ENCODE measurements around the gene FBXO36. TPM values are rescaled to one million over a fixed set of nuclear protein-coding genes. Genes with fewer than 3 reads are reported as not detected.

FBXO36 gene, protein sequence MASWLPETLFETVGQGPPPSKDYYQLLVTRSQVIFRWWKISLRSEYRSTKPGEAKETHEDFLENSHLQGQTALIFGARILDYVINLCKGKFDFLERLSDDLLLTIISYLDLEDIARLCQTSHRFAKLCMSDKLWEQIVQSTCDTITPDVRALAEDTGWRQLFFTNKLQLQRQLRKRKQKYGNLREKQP
- 2.1 TPM for polyA plus RNA-seq (2013, experiment 1 of 2)
- 2.1 TPM for polyA plus RNA-seq (2013, experiment 2 of 2)

DNA sequence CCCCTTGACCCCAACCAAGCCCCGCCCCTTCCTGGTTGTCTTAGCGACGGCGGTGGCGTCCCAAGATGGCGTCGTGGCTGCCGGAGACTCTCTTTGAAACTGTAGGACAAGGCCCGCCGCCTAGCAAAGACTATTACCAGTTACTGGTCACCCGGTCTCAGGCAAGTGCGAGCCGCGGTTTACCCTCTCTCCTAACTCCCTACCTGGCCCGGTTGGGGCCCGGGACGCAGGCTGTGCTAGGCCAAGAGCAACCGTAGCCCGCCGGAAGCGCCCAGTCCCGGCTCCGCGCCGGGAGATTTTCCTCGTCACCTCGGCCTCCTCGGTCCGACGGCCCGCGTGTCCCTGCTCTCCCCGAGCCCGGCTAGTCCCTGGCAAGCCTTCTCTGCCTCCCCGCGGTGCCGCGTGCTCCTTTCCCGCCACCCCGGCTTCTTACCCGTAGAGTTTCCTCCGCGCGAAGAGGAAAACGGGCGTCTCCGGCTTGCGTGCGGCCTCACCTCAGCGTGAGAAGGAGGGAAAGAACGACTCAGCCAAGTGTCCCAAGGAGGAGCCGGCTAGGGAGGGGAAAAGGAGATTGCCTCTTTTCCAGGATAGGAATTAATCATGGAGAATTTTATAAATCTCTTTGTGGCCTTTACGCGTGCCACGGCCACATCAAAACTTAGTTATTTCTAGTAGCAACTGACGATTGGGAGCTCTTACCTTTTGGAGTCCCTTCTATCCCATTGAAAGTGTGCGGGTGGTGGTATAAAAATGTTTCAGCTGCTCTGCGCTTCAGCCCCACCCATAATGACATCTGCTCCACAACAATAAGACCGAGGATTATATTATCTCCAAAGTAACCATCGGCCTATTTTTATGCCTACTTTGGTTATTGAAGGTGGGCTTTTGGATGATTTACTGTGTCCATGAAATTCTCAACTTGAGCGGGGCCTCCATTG, at the start of gene FBXO36:
TSS of gene FBXO36 (plus strand) at position 55 of the 938 bp plus-strand sequence. CDS start at position 66, 11 bp downstream.
- H3K4ac ChIP-seq (ENCODE audit: low read depth in 1 of 2, low read length in 2 of 2): peak within 1 kb of the TSS; percentile 91 to 97
- peak; percentile 88 for DNase-seq
- peaks cover 4% of the 10 kb centered on the region for H3K79me1 ChIP-seq (replicated peaks; ENCODE audit: low read length, poor library complexity, severe bottlenecking)
- peak within 1 kb of the TSS; percentile 89 for H3K4me2 ChIP-seq (ENCODE audit: low read length, poor library complexity, severe bottlenecking)
- H3K4me1 ChIP-seq (ENCODE audit: control insufficient read depth, insufficient read depth, low read depth, low read length): peaks cover 3% of the 10 kb centered on the region
- H3K23ac ChIP-seq (ENCODE audit: low read length in 2 of 2): peak within 1 kb of the TSS in 1 of 2 experiments; percentile 14
- peak within 1 kb of the TSS; percentile 94 for H4K8ac ChIP-seq (ENCODE audit: low read length)
- 1% methylated on average over 57 of the region's 61 CpGs for WGBS
- H2BK5ac ChIP-seq (ENCODE audit: low read depth, low read length, poor library complexity, severe bottlenecking): peak within 1 kb of the TSS; percentile 96
- H2AFZ ChIP-seq (ENCODE audit: low read depth, low read length): peak within 1 kb of the TSS; percentile 96
- H2BK15ac ChIP-seq (ENCODE audit: low read depth, poor library complexity, severe bottlenecking): peak within 1 kb of the TSS; percentile 89
- H4K91ac ChIP-seq (ENCODE audit: low read length): peak within 1 kb of the TSS; percentile 85
- H2AK5ac ChIP-seq (ENCODE audit: low read length, severe bottlenecking): no peak within 1 kb of the TSS
- no peaks in the 10 kb centered on the region for H3K27me3 ChIP-seq (ENCODE audit: control insufficient read depth in 1 of 2, insufficient read depth in 1 of 2, low read length in 2 of 2)
- H2BK120ac ChIP-seq (ENCODE audit: low read depth, low read length): peak within 1 kb of the TSS; percentile 99
- H3K14ac ChIP-seq (ENCODE audit: low read length in 2 of 2): peak within 1 kb of the TSS in 1 of 2 experiments; percentile 53
- H3K4me3 ChIP-seq (ENCODE audit: insufficient read depth in 1 of 2, low read depth in 1 of 2, low read length in 2 of 2): peak within 1 kb of the TSS; percentile 93 to 97
- peaks cover 2 to 10% of the 10 kb centered on the region in 2 experiments for H3K36me3 ChIP-seq (ENCODE audit: control insufficient read depth in 1 of 2, insufficient read depth in 2 of 2, low read depth in 1 of 2, low read length in 2 of 2)
- no peaks in the 10 kb centered on the region for H3K9me3 ChIP-seq (ENCODE audit: control insufficient read depth, low read length)
- H3K18ac ChIP-seq (ENCODE audit: low read depth in 1 of 2, low read length in 2 of 2): peak within 1 kb of the TSS; percentile 95 to 98
- H3K27ac ChIP-seq (ENCODE audit: low read length, poor library complexity, severe bottlenecking): peak within 1 kb of the TSS; percentile 99
- H2BK12ac ChIP-seq (ENCODE audit: low read length in 2 of 2): no peak within 1 kb of the TSS
- peak within 1 kb of the TSS; percentile 97 for H3K9ac ChIP-seq (ENCODE audit: low read length)

DNA sequence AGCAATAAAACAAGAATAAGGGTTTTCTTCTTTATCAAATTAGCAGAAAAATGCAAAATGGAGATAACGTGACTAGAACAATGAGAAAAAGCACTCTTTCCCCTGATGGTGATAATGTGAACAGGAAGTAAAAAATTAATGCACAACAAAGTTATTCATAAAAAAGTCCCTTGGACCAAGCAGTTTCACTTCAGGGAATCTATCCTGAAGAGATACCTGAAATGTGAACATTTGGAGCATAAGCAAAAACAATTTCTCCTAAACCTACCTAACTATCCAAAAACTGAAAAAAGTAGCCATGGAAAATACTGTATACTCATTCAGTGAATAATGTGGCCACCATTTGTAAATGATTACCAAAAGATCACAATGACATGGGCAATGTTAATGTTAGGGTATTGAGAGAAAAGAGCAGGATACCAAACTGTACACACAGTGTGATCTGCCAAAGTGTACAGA, 49.2 kb upstream of the FBXO36 start:
- Histone ChIP-seq H3K79me1 (replicated peaks; ENCODE audit: low read length, poor library complexity, severe bottlenecking) (peaks cover 12% of the 10 kb centered on the region), H4K91ac (ENCODE audit: low read length) (no peak overlapping the region), H3K27ac (ENCODE audit: low read length, poor library complexity, severe bottlenecking) (no peak overlapping the region), H3K4ac (ENCODE audit: low read depth in 1 of 2, low read length in 2 of 2) (no peak overlapping the region), H4K8ac (ENCODE audit: low read length) (no peak overlapping the region), H2BK12ac (ENCODE audit: low read length in 2 of 2) (no peak overlapping the region), H3K4me1 (ENCODE audit: control insufficient read depth, insufficient read depth, low read depth, low read length) (peaks cover 9% of the 10 kb centered on the region), H3K9ac (ENCODE audit: low read length) (no peak overlapping the region), H3K23ac (ENCODE audit: low read length in 2 of 2) (no peak overlapping the region), H2AK5ac (ENCODE audit: low read length, severe bottlenecking) (no peak overlapping the region), H3K14ac (ENCODE audit: low read length in 2 of 2) (no peak overlapping the region), H3K36me3 (ENCODE audit: control insufficient read depth in 1 of 2, insufficient read depth in 2 of 2, low read depth in 1 of 2, low read length in 2 of 2) (peaks cover 15 to 77% of the 10 kb centered on the region in 2 experiments), H3K27me3 (ENCODE audit: control insufficient read depth in 1 of 2, insufficient read depth in 1 of 2, low read length in 2 of 2) (no peaks in the 10 kb centered on the region), H3K4me2 (ENCODE audit: low read length, poor library complexity, severe bottlenecking) (no peak overlapping the region), H3K18ac (ENCODE audit: low read depth in 1 of 2, low read length in 2 of 2) (no peak overlapping the region), H3K4me3 (ENCODE audit: insufficient read depth in 1 of 2, low read depth in 1 of 2, low read length in 2 of 2) (no peak overlapping the region), H3K9me3 (ENCODE audit: control insufficient read depth, low read length) (no peaks in the 10 kb centered on the region), H2BK120ac (ENCODE audit: low read depth, low read length) (no peak overlapping the region), H2BK5ac (ENCODE audit: low read depth, low read length, poor library complexity, severe bottlenecking) (no peak overlapping the region), H2BK15ac (ENCODE audit: low read depth, poor library complexity, severe bottlenecking) (no peak overlapping the region), H2AFZ (ENCODE audit: low read depth, low read length) (no peak overlapping the region)
- no CpG with 5 or more reads among the region's 1 CpG for WGBS
- no peak for DNase-seq

DNA sequence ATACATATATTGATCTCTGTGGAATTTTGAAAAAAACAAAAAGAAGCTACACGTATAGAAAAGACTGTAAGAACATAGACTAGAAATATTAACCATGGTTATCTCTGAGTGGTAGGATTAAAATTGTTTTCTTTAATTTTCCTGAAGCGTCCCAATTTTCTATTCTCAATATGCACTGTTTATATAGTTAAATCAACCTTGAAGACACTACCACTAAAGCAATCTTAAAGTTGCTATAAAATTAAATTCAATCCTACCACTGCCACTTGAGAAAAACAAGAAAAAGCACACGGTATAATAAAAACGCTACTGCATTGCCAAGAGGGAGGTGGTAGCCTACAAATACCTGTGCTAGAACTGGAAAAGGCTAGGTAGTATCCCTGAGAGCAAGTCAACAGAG, 47.7 kb upstream of the FBXO36 start:
- H3K79me1 ChIP-seq (replicated peaks; ENCODE audit: low read length, poor library complexity, severe bottlenecking): peaks cover 14% of the 10 kb centered on the region
- H4K8ac ChIP-seq (ENCODE audit: low read length): no peak overlapping the region
- H2BK5ac ChIP-seq (ENCODE audit: low read depth, low read length, poor library complexity, severe bottlenecking): no peak overlapping the region
- no peaks in the 10 kb centered on the region for H3K9me3 ChIP-seq (ENCODE audit: control insufficient read depth, low read length)
- H2BK120ac ChIP-seq (ENCODE audit: low read depth, low read length): no peak overlapping the region
- H2BK12ac ChIP-seq (ENCODE audit: low read length in 2 of 2): no peak overlapping the region
- no peak overlapping the region for H3K14ac ChIP-seq (ENCODE audit: low read length in 2 of 2)
- H2AFZ ChIP-seq (ENCODE audit: low read depth, low read length): no peak overlapping the region
- no peak overlapping the region for H2BK15ac ChIP-seq (ENCODE audit: low read depth, poor library complexity, severe bottlenecking)
- WGBS: 100% methylated on average over 3 of the region's 4 CpGs
- H3K36me3 ChIP-seq (ENCODE audit: control insufficient read depth in 1 of 2, insufficient read depth in 2 of 2, low read depth in 1 of 2, low read length in 2 of 2): peaks cover 20 to 74% of the 10 kb centered on the region in 2 experiments
- no peak for DNase-seq
- H3K27ac ChIP-seq (ENCODE audit: low read length, poor library complexity, severe bottlenecking): no peak overlapping the region
- no peak overlapping the region for H3K4me2 ChIP-seq (ENCODE audit: low read length, poor library complexity, severe bottlenecking)
- no peak overlapping the region for H3K23ac ChIP-seq (ENCODE audit: low read length in 2 of 2)
- no peak overlapping the region for H3K18ac ChIP-seq (ENCODE audit: low read depth in 1 of 2, low read length in 2 of 2)
- H3K4me1 ChIP-seq (ENCODE audit: control insufficient read depth, insufficient read depth, low read depth, low read length): peaks cover 9% of the 10 kb centered on the region
- H3K4me3 ChIP-seq (ENCODE audit: insufficient read depth in 1 of 2, low read depth in 1 of 2, low read length in 2 of 2): no peak overlapping the region
- H3K4ac ChIP-seq (ENCODE audit: low read depth in 1 of 2, low read length in 2 of 2): no peak overlapping the region
- H2AK5ac ChIP-seq (ENCODE audit: low read length, severe bottlenecking): no peak overlapping the region
- no peak overlapping the region for H3K9ac ChIP-seq (ENCODE audit: low read length)
- no peaks in the 10 kb centered on the region for H3K27me3 ChIP-seq (ENCODE audit: control insufficient read depth in 1 of 2, insufficient read depth in 1 of 2, low read length in 2 of 2)
- no peak overlapping the region for H4K91ac ChIP-seq (ENCODE audit: low read length)

DNA sequence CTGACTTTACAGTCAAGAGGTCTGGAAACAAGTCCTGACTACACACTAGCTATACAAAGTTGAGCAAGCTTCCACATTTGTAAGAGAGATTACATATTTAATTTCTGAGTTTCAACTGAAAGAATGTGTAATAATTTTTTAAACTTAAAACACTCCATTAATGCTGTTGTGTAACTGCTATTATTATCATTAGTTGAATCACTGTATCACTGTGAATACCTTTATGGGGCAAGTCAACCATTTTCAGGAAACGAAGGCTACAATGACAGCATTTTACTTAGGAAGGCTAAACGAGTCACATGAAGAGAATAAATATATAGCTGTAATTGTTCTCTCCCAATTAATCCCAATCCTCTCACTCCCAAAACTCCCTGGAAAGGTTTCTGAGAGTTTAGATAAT, 46.8 kb upstream of the FBXO36 start:
- H3K4me2 ChIP-seq (ENCODE audit: low read length, poor library complexity, severe bottlenecking): no peak overlapping the region
- no peaks in the 10 kb centered on the region for H3K27me3 ChIP-seq (ENCODE audit: control insufficient read depth in 1 of 2, insufficient read depth in 1 of 2, low read length in 2 of 2)
- no peak overlapping the region for H2AK5ac ChIP-seq (ENCODE audit: low read length, severe bottlenecking)
- H3K79me1 ChIP-seq (replicated peaks; ENCODE audit: low read length, poor library complexity, severe bottlenecking): peaks cover 14% of the 10 kb centered on the region
- no peak for DNase-seq
- no peak overlapping the region for H2AFZ ChIP-seq (ENCODE audit: low read depth, low read length)
- H4K91ac ChIP-seq (ENCODE audit: low read length): no peak overlapping the region
- no peak overlapping the region for H3K4ac ChIP-seq (ENCODE audit: low read depth in 1 of 2, low read length in 2 of 2)
- no peak overlapping the region for H3K27ac ChIP-seq (ENCODE audit: low read length, poor library complexity, severe bottlenecking)
- peaks cover 20 to 74% of the 10 kb centered on the region in 2 experiments for H3K36me3 ChIP-seq (ENCODE audit: control insufficient read depth in 1 of 2, insufficient read depth in 2 of 2, low read depth in 1 of 2, low read length in 2 of 2)
- H3K9me3 ChIP-seq (ENCODE audit: control insufficient read depth, low read length): no peaks in the 10 kb centered on the region
- no peak overlapping the region for H3K18ac ChIP-seq (ENCODE audit: low read depth in 1 of 2, low read length in 2 of 2)
- H3K4me3 ChIP-seq (ENCODE audit: insufficient read depth in 1 of 2, low read depth in 1 of 2, low read length in 2 of 2): no peak overlapping the region
- H3K14ac ChIP-seq (ENCODE audit: low read length in 2 of 2): no peak overlapping the region
- H4K8ac ChIP-seq (ENCODE audit: low read length): no peak overlapping the region
- peaks cover 9% of the 10 kb centered on the region for H3K4me1 ChIP-seq (ENCODE audit: control insufficient read depth, insufficient read depth, low read depth, low read length)
- no peak overlapping the region for H3K9ac ChIP-seq (ENCODE audit: low read length)
- H2BK120ac ChIP-seq (ENCODE audit: low read depth, low read length): no peak overlapping the region
- 100% methylated on average over 1 of the region's 2 CpGs for WGBS
- H2BK12ac ChIP-seq (ENCODE audit: low read length in 2 of 2): no peak overlapping the region
- H2BK5ac ChIP-seq (ENCODE audit: low read depth, low read length, poor library complexity, severe bottlenecking): no peak overlapping the region
- H3K23ac ChIP-seq (ENCODE audit: low read length in 2 of 2): no peak overlapping the region
- H2BK15ac ChIP-seq (ENCODE audit: low read depth, poor library complexity, severe bottlenecking): no peak overlapping the region
